ENCODE data around the gene TMC2. TPM values are rescaled to one million over a fixed set of nuclear protein-coding genes. Genes with fewer than 3 reads are reported as not detected.
"Not testable (repeated sequence)": the region's sequence is repeated elsewhere in the genome, so short reads cannot be mapped to it uniquely, and the experiment has no call there.

The TMC2 gene
- polyA plus RNA-seq, 1 of the 3 experiments (the other 2 are of a cell fraction), result not detected

DNA sequence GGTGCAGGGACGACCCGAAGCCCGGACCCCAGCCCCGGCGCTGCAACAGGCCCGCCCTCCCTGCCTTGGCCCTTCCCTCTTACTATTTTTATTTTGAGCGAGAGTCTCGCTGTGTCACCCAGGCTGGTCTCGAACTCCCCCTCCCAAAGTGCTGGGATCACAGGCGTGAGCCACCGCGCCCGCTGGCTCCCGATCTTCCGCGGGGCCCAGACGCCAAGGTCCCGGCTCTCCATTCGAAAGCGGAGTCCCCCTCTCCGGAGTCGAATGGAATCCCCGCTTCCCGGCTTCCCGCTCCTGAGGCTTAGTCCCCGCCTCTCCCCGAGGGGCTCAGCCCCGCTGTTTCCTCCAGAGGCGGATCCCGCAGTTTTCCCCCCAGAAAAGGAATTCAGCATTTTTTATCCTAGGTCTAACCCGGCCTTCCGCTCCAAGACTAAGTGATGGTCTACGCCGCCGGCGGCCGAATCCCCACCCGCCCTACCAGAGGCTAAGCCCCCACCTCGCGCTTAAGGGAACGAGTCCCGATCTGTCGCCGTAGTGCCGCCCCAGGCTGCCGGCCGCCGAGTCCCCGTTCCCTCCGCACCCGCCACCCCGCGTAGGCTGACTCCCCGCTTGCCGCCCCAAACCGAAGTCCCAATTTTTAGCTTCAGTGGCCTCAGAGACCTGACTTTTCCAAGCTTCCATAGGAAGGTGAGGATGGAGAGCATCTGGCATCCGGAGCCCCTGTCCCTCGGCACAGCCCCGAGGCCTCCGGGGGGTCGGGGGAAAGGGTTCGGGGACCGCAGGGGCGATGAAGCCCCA lies 11.5 kb upstream of the TMC2 start (continued):
- TF ChIP-seq FOSL2 (IDR thresholded peaks at IDR 0.05; ENCODE audit: borderline replicate concordance, low read depth) (no peak), USF1 (IDR thresholded peaks at IDR 0.05; ENCODE audit: borderline replicate concordance, low read depth) (no peak), NRF1 (IDR thresholded peaks at IDR 0.05; ENCODE audit: low read depth, low read length) (no peak), NFIC (IDR thresholded peaks at IDR 0.05; ENCODE audit: borderline replicate concordance) (no peak), SMC3 (IDR thresholded peaks at IDR 0.05; ENCODE audit: low read depth, low read length) (no peak), SIN3A (IDR thresholded peaks at IDR 0.05; ENCODE audit: borderline replicate concordance, low read depth, low read length) (peak; percentile 45; the same call in 1 of the 2 replicates), ELF1 (IDR thresholded peaks at IDR 0.05) (0 out of 2 replicates have a peak, but pooled peaks have one; percentile 8), RXRA (IDR thresholded peaks at IDR 0.05; ENCODE audit: borderline replicate concordance, low read depth) (no peak), RFX5 (IDR thresholded peaks at IDR 0.05; ENCODE audit: low read length) (no peak)

DNA sequence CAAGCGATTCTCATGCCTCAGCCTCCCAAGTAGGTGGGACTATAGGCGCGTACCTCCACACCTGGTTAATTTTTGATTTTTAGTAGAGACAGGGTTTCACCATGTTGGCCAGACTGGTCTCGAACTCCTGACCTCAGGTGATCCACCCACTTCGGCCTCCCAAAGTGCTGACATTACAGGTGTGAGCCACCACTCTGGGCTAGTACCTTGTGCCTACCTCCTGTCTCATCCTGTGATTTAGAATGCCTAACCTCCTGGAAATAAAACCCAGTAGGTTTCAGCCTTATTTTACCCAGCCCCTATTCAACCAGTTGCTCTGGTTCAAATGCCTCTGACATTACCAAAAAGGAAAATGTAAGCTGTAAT lies 10.2 kb upstream of the TMC2 start:
- WGBS (ENCODE audit: low lambda C conversion rate), result 96% methylated on average over 5 of the region's 5 CpGs
- H3F3A ChIP-seq (replicated peaks; ENCODE audit: insufficient read depth); H3K36me3 ChIP-seq (replicated peaks in 1 of 2; ENCODE audit: control insufficient read depth in 1 of 2, insufficient read depth in 2 of 2, low read length in 1 of 2); H3K4me3 ChIP-seq (ENCODE audit: low read depth in 2 of 2, low read length in 1 of 2); H3K27ac ChIP-seq (ENCODE audit: low read depth in 2 of 2, low read length in 1 of 2); H3K27me3 ChIP-seq (ENCODE audit: insufficient read depth); H3K9me2 ChIP-seq; H4K20me1 ChIP-seq (ENCODE audit: insufficient read depth); H3K9me3 ChIP-seq; H3K9ac ChIP-seq; H3K4me2 ChIP-seq; H3K4me1 ChIP-seq (ENCODE audit: control insufficient read depth in 1 of 2, insufficient read depth in 2 of 2, low read depth in 1 of 2, low read length in 1 of 2); H3K79me2 ChIP-seq (ENCODE audit: insufficient read depth); DNase-seq; H2AFZ ChIP-seq (ENCODE audit: low read depth): not testable (repeated sequence)
- ChIA-PET POLR2A (interaction anchor here (0.5 to 0.6 kb wide), 2 partner anchors 18 to 490 kb away, joined by 3 to 4 read pairs; no protein-coding TSS in a partner anchor), CTCF (interaction anchor here (0.7 to 0.8 kb wide), 2 partner anchors 15 to 121 kb away, joined by 3 to 4 read pairs; no protein-coding TSS in a partner anchor)

GRCh38 chr20:2527762-2528161 lies 8.6 kb upstream of the TMC2 start:
- Histone ChIP-seq H4K20me1 (ENCODE audit: insufficient read depth) (no peaks in the 10 kb centered on the region), H3F3A (replicated peaks; ENCODE audit: insufficient read depth) (no peaks in the 10 kb centered on the region)

More at GRCh38 chr20:2527762-2528161, 8.6 kb upstream of the TMC2 start:
- Histone ChIP-seq H3K4me3 (ENCODE audit: low read depth in 2 of 2, low read length in 1 of 2) (no peak overlapping the region), H3K27me3 (ENCODE audit: insufficient read depth) (no peaks in the 10 kb centered on the region), H3K4me2 (no peak overlapping the region), H3K27ac (ENCODE audit: low read depth in 2 of 2, low read length in 1 of 2) (no peak overlapping the region), H3K9me2 (no peaks in the 10 kb centered on the region), H3K9ac (no peak overlapping the region), H3K36me3 (replicated peaks in 1 of 2; ENCODE audit: control insufficient read depth in 1 of 2, insufficient read depth in 2 of 2, low read length in 1 of 2) (no peaks in the 10 kb centered on the region), H3K79me2 (ENCODE audit: insufficient read depth) (no peaks in the 10 kb centered on the region), H3K9me3 (no peaks in the 10 kb centered on the region), H3K4me1 (ENCODE audit: control insufficient read depth in 1 of 2, insufficient read depth in 2 of 2, low read depth in 1 of 2, low read length in 1 of 2) (peaks cover 0 to 5% of the 10 kb centered on the region in 2 experiments; a peak in 1 of 4 replicates), H2AFZ (ENCODE audit: low read depth) (no peak overlapping the region)
- DNase-seq, result no peak
- TF ChIP-seq, protein P1, sequence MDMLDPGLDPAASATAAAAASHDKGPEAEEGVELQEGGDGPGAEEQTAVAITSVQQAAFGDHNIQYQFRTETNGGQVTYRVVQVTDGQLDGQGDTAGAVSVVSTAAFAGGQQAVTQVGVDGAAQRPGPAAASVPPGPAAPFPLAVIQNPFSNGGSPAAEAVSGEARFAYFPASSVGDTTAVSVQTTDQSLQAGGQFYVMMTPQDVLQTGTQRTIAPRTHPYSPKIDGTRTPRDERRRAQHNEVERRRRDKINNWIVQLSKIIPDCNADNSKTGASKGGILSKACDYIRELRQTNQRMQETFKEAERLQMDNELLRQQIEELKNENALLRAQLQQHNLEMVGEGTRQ (IDR thresholded peaks at IDR 0.05; ENCODE audit: borderline replicate concordance, low read depth, low read length), result no peak
- TF ChIP-seq RAD21 (IDR thresholded peaks at IDR 0.05; ENCODE audit: low read length) (no peak), RCOR1 (IDR thresholded peaks at IDR 0.05; ENCODE audit: low read length) (no peak), EZH2phosphoT487 (IDR thresholded peaks at IDR 0.05; ENCODE audit: borderline replicate concordance, low read depth) (no peak), NFIC (IDR thresholded peaks at IDR 0.05; ENCODE audit: borderline replicate concordance) (no peak), FOXM1 (IDR thresholded peaks at IDR 0.05; ENCODE audit: low read depth) (no peak), TAF1 (IDR thresholded peaks at IDR 0.05; ENCODE audit: borderline replicate concordance, low read depth, low read length) (no peak), MEF2A (IDR thresholded peaks at IDR 0.05; ENCODE audit: borderline replicate concordance, low read depth) (no peak), RXRA (IDR thresholded peaks at IDR 0.05; ENCODE audit: borderline replicate concordance, low read depth) (no peak), EP300 (IDR thresholded peaks at IDR 0.05; ENCODE audit: borderline replicate concordance in 1 of 2, low read depth in 1 of 2, low read length in 1 of 2) (no peak), NRF1 (IDR thresholded peaks at IDR 0.05; ENCODE audit: low read depth, low read length) (no peak)
- TF ChIP-seq, protein P2, sequence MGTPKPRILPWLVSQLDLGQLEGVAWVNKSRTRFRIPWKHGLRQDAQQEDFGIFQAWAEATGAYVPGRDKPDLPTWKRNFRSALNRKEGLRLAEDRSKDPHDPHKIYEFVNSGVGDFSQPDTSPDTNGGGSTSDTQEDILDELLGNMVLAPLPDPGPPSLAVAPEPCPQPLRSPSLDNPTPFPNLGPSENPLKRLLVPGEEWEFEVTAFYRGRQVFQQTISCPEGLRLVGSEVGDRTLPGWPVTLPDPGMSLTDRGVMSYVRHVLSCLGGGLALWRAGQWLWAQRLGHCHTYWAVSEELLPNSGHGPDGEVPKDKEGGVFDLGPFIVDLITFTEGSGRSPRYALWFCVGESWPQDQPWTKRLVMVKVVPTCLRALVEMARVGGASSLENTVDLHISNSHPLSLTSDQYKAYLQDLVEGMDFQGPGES (IDR thresholded peaks at IDR 0.05; ENCODE audit: low read depth, low read length), result no peak
- ChIA-PET CTCF (interaction anchor here (0.7 kb wide), 1 partner anchor 119 kb away, joined by 4 read pairs; no protein-coding TSS in a partner anchor), POLR2A (no interaction called here)
- 82% methylated on average over 6 of the region's 6 CpGs for WGBS (ENCODE audit: low lambda C conversion rate)
